Endothelial cell of umbilical vein (primary cell): ENCODE results near the gene PGAP6. TPM values are rescaled to one million over a fixed set of nuclear protein-coding genes. Genes with fewer than 3 reads are reported as not detected.

Experiments used
- BruUV-seq: library from RNA; stranded (reverse); fragments of 400-500 nt; replicated peaks from 2 replicates; lab custom pipeline; 2021; lab: Mats Ljungman, UMichigan
- CTCF ChIA-PET: fragments of 300-600, 350-600 bp; sonication (Branson Sonifier 250); formaldehyde crosslinking; loops from one replicate; lab custom pipeline; 2021; ENCODE audit warnings: antibody characterized with exemption, inconsistent platforms; lab: Charles Lee
- POLR2A ChIA-PET: fragments of 300-600, 350-600 bp; sonication (Branson Sonifier 250); formaldehyde crosslinking; loops from one replicate; lab custom pipeline; 2021; ENCODE audit warnings: antibody characterized with exemption, inconsistent platforms; lab: Charles Lee
- DNase-seq: peaks from one replicate; pipeline ENCODE4 v3.0.0-alpha.2; 2011; ENCODE audit warnings: low read depth, low spot score
- FAIRE-seq: peaks from 2 replicates; lab custom pipeline; 2011; peaks lifted over from hg19 to GRCh38; lab: Jason Lieb, UNC
- H2AFZ ChIP-seq: 2 replicates; pipeline ENCODE4 v1.6.0; 2012; ENCODE audit warnings: low read depth, low read length, control low read depth, inconsistent platforms
- H3K27ac ChIP-seq: 2 replicates; pipeline ENCODE4 v1.5.1; 2011; ENCODE audit warnings: low read depth, mild to moderate bottlenecking, control low read depth, low read length, moderate library complexity; ENCODE audit not compliant: insufficient read depth
- H3K27me3 ChIP-seq, 2 experiments: 2 replicates each; pipeline versions ENCODE4 v1.6.0 to v1.6.1; 2011; ENCODE audit warnings: low read length in 2 of 2, mixed read lengths in 1 of 2; ENCODE audit not compliant: control insufficient read depth in 2 of 2, insufficient read depth in 2 of 2
- H3K36me3 ChIP-seq, 2 experiments: 2 replicates in 1 of 2; 3 replicates in 1 of 2; pipeline ENCODE4 v1.5.1; 2011; ENCODE audit warnings: low read length in 2 of 2, mild to moderate bottlenecking in 1 of 2, moderate library complexity in 1 of 2; ENCODE audit not compliant: control insufficient read depth in 2 of 2, insufficient read depth in 2 of 2; ENCODE audit errors: extremely low read depth in 1 of 2
- H3K4me1 ChIP-seq: 3 replicates; pipeline ENCODE4 v1.5.1; 2011; ENCODE audit warnings: mild to moderate bottlenecking, low read length; ENCODE audit not compliant: control insufficient read depth, insufficient read depth; ENCODE audit errors: extremely low read depth
- H3K4me2 ChIP-seq: 2 replicates; pipeline ENCODE4 v1.6.1; 2011; ENCODE audit warnings: low read length, control low read depth, mixed read lengths; ENCODE audit not compliant: insufficient read depth
- H3K4me3 ChIP-seq, 3 experiments: fragments of 200-600 bp in 1 of 3; sonication (generic), shearing (Covaris generic) in 1 of 3; replicated peaks in 1 of 3; 2 replicates each; pipeline ENCODE4 v1.5.1; 2011 to 2016; ENCODE audit warnings: control low read depth in 3 of 3, low read length in 3 of 3, mild to moderate bottlenecking in 2 of 3, inconsistent platforms in 1 of 3, low read depth in 1 of 3, moderate library complexity in 1 of 3; ENCODE audit not compliant: insufficient read depth in 1 of 3
- H3K79me2 ChIP-seq: 2 replicates; pipeline ENCODE4 v1.6.0; 2012; ENCODE audit warnings: low read length, inconsistent platforms; ENCODE audit not compliant: control insufficient read depth, insufficient read depth
- H3K9ac ChIP-seq: replicated peaks from 2 replicates; pipeline ENCODE3; 2011; ENCODE audit warnings: low read length, control low read depth; ENCODE audit not compliant: insufficient read depth; ENCODE audit errors: extremely low read depth
- H3K9me1 ChIP-seq: replicated peaks from 3 replicates; pipeline ENCODE4 v1.6.0; 2011; ENCODE audit warnings: mild to moderate bottlenecking, low read length; ENCODE audit not compliant: control insufficient read depth, insufficient read depth; ENCODE audit errors: extremely low read depth
- H3K9me3 ChIP-seq: replicated peaks from 2 replicates; pipeline ENCODE4 v1.5.1; 2012; ENCODE audit warnings: low read length, inconsistent platforms; ENCODE audit not compliant: control insufficient read depth, insufficient read depth
- H4K20me1 ChIP-seq: replicated peaks from 2 replicates; pipeline ENCODE3; 2011; ENCODE audit warnings: mild to moderate bottlenecking, low read length; ENCODE audit not compliant: control insufficient read depth, insufficient read depth; ENCODE audit errors: extremely low read depth
- CTCF ChIP-seq, 2 donors: IDR thresholded peaks; 1 replicate in 1 of 2; 2 replicates in 1 of 2; pipeline ENCODE4 v1.5.1; 2011; ENCODE audit warnings: low read length in 2 of 2, mild to moderate bottlenecking in 2 of 2, moderate library complexity in 2 of 2, control low read depth in 1 of 2, inconsistent platforms in 1 of 2, low read depth in 1 of 2; ENCODE audit not compliant: insufficient read depth in 1 of 2; ENCODE audit errors: extremely low read depth in 1 of 2
- EZH2 ChIP-seq: IDR thresholded peaks from 2 replicates; pipeline ENCODE4 v1.6.1; 2012; ENCODE audit warnings: borderline replicate concordance, low read depth, mild to moderate bottlenecking, moderate library complexity, low read length, inconsistent platforms; ENCODE audit not compliant: severe bottlenecking
- FOS ChIP-seq: IDR thresholded peaks from 2 replicates; pipeline ENCODE4 v1.6.1; 2011; ENCODE audit warnings: mild to moderate bottlenecking, low read length, moderate library complexity, borderline replicate concordance; ENCODE audit not compliant: insufficient read depth
- GATA2 ChIP-seq: IDR thresholded peaks from 2 replicates; pipeline ENCODE4 v1.7.0; 2011; ENCODE audit warnings: low read depth, mild to moderate bottlenecking, moderate library complexity, mixed read lengths, low read length; ENCODE audit not compliant: insufficient read length, insufficient read depth
- JUN ChIP-seq: IDR thresholded peaks from 2 replicates; pipeline ENCODE4 v1.6.1; 2011; ENCODE audit warnings: borderline replicate concordance, low read depth; ENCODE audit not compliant: insufficient read length, insufficient read depth
- MYC ChIP-seq: IDR thresholded peaks from one replicate; pipeline ENCODE4 v1.6.1; 2011; ENCODE audit warnings: mild to moderate bottlenecking, low read depth, low read length
- POLR2A ChIP-seq: IDR thresholded peaks from 2 replicates; pipeline ENCODE4 v1.6.1; 2012; ENCODE audit warnings: low read depth, mild to moderate bottlenecking, control low read depth, low read length
- POLR2AphosphoS5 ChIP-seq: IDR thresholded peaks from 2 replicates; pipeline ENCODE4 v1.6.1; 2012; ENCODE audit warnings: low read depth, mild to moderate bottlenecking, control low read depth, low read length, moderate library complexity; ENCODE audit not compliant: insufficient read depth
- dilution Hi-C: fragments of 300-500 bp; cut with MboI; formaldehyde crosslinking; loops from one replicate; pipeline ENCODE4 v1.15.0; 2019; ENCODE audit warnings: low sequenced_read_pairs; ENCODE audit not compliant: extremely low pct_ligation_motif_present
- intact Hi-C: fragments of 100-400 bp; cut with micrococcal nuclease; formaldehyde crosslinking; loops from one replicate; pipeline ENCODE4 v1.10.0; 2022
- polyA plus RNA-seq, 4 experiments: library from polyadenylated mRNA; depleted of rRNA in 3 of 4; stranded (reverse) in 3 of 4; unstranded in 1 of 4; fragments of >200 nt; gene quantifications; 2 replicates each; pipeline versions ENCODE4 v1.2.1 to v1.2.3, GENCODE V29; 2011 to 2012; ENCODE audit warnings: missing spikeins in 1 of 4
- total RNA-seq: library from RNA; stranded (reverse); gene quantifications from 2 replicates; pipeline ENCODE4 v1.2.3, GENCODE V29; 2021
- TF ChIP-seq, protein P1 (sequence below): IDR thresholded peaks from 2 replicates; pipeline ENCODE4 v1.6.1; 2011; ENCODE audit not compliant: insufficient read depth, insufficient read length

Gene PGAP6
- total and polyA plus RNA-seq, 2 donors (not counting 3 experiments of a cell fraction or from before 2014, with no cell fraction given) = 89.8 to 365 TPM

- H3K79me2 ChIP-seq = peaks cover 80% of the 10 kb centered on the region
Observed at GRCh38 chr16:339680-340079, 42.1 kb downstream of the PGAP6 start.

More at GRCh38 chr16:339680-340079, 42.1 kb downstream of the PGAP6 start:
- BruUV-seq = no TSS peak
- dilution Hi-C loops (no loop called here), intact Hi-C loops (no loop called here)
- FAIRE-seq (no peak), DNase-seq (no peak)
- Histone ChIP-seq H3K4me2 (no peak overlapping the region), H3K4me3 (no peak overlapping the region), H2AFZ (no peak overlapping the region), H3K4me1 (no peaks in the 10 kb centered on the region), H3K9me3 (no peaks in the 10 kb centered on the region), H3K9me1 (no peaks in the 10 kb centered on the region), H3K36me3 (peaks cover 0 to 3% of the 10 kb centered on the region in 2 experiments), H3K27ac (no peak overlapping the region), H4K20me1 (no peaks in the 10 kb centered on the region), H3K9ac (no peak overlapping the region), H3K27me3 (no peaks in the 10 kb centered on the region)
- ChIA-PET POLR2A (no interaction called here), CTCF (no interaction called here)
- TF ChIP-seq EZH2 (no peak), MYC (no peak), POLR2A (no peak), FOS (no peak), JUN (no peak), GATA2 (no peak), CTCF (IDR thresholded peaks at IDR 0.05; ENCODE audit: extremely low read depth in 1 of 2, insufficient read depth in 1 of 2, low read depth in 1 of 2, low read length in 2 of 2) (no peak), POLR2AphosphoS5 (no peak)
- TF ChIP-seq, protein P1, sequence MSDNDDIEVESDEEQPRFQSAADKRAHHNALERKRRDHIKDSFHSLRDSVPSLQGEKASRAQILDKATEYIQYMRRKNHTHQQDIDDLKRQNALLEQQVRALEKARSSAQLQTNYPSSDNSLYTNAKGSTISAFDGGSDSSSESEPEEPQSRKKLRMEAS = no peak
